ENCODE measurements around the gene CAMK2D. TPM values are rescaled to one million over a fixed set of nuclear protein-coding genes. Genes with fewer than 3 reads are reported as not detected.
"Not testable (repeated sequence)": the region's sequence is repeated elsewhere in the genome, so short reads cannot be mapped to it uniquely, and the experiment has no call there.

CAMK2D gene
- total and polyA plus RNA-seq, 2 donors, result 33.8 to 125 TPM

DNA sequence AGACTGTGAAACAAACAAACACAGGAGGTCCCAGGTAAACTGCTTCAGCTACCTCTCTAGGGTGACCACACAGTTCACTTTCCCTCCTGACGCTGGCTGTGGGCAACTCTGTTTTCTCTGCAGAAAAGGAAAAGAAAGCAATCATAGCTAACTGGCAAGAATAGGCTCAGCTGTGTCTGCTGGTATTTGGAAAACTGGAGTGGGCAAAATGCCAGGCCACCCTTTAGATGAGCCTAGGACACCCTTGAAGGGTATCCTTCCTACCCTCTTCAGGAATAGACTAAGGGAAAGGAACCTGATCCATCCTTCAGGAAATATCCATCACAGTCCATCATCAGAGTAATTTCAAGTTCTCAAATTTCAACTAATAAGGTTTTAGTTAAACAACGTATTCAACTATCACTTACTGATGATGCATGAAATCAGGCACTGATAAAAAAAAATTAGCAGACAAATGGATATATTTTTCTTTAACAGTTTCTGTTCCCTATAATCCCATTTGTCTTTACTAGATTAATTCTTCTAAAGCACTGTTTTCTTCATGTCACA is 60.9 kb downstream of the CAMK2D start:
- DNase-seq (ENCODE audit: extremely low spot score), result no peak
- Histone ChIP-seq H3K4me3 (ENCODE audit: low read depth, low read length) (no peak overlapping the region), H3K27ac (ENCODE audit: low read depth) (no peak overlapping the region), H3K36me3 (ENCODE audit: insufficient read depth) (no peaks in the 10 kb centered on the region), H3K4me1 (ENCODE audit: insufficient read depth) (no peaks in the 10 kb centered on the region)
- 77% methylated on average over 2 of the region's 2 CpGs for WGBS

DNA sequence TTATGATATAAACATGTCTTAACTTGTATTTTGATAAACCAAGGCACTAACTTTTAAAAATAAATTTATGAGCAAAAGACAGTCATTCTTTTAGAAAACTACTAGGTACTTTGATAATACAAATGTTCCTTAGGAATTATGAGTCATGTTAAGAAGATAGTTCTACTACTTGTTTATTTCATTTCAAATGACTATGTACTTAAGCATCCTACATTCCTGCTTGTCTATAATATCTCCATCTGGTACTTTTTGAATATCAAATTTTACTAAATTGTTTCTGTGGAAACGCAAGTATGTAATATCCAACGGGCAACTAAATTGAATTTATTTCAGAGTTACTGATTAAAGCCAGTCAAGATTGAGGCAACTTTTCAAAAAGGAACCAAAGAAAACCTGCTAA is 61.8 kb downstream of the CAMK2D start:
- 91% methylated on average over 2 of the region's 2 CpGs for WGBS
- H3K27ac ChIP-seq (ENCODE audit: low read depth), result no peak overlapping the region
- DNase-seq (ENCODE audit: extremely low spot score), result no peak

DNA sequence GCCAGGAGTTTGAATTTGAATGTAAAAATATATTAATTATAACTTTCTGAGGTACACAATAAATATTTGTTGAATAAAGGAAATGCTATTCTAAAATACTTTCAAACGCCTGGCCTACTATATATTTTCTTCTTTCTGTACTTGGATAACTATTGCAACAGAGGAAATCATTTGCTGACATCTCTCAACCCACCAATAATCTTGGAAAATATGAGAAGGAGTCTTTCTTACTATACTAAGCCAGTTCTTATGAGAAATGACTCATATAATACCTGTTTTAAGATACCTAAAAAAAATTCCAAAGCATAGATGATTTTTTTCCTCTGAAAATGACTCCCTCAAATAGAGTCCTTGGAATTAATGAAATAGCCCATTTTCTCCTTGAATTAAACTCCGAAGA is 64.1 kb downstream of the CAMK2D start:
- H3K4me1 ChIP-seq (ENCODE audit: insufficient read depth), result peaks cover 1% of the 10 kb centered on the region
- no peak overlapping the region for H3K4me3 ChIP-seq (ENCODE audit: low read depth, low read length)
- WGBS, result 94% methylated on average over 2 of the region's 2 CpGs
- H3K36me3 ChIP-seq (ENCODE audit: insufficient read depth), result no peaks in the 10 kb centered on the region
- no peak overlapping the region for H3K27ac ChIP-seq (ENCODE audit: low read depth)
- no peak for DNase-seq (ENCODE audit: extremely low spot score)

More for the DNA sequence above, 61.8 kb downstream of the CAMK2D start:
- Histone ChIP-seq H3K36me3 (ENCODE audit: insufficient read depth) (no peaks in the 10 kb centered on the region), H3K4me1 (ENCODE audit: insufficient read depth) (no peaks in the 10 kb centered on the region), H3K4me3 (ENCODE audit: low read depth, low read length) (no peak overlapping the region)

GRCh38 chr4:113695328-113696169 is 66.0 kb downstream of the CAMK2D start:
- peaks cover 1% of the 10 kb centered on the region for H3K4me1 ChIP-seq (ENCODE audit: insufficient read depth)
- no peak overlapping the region for H3K4me3 ChIP-seq (ENCODE audit: low read depth, low read length)
- WGBS, result 99% methylated on average over 3 of the region's 3 CpGs

DNA sequence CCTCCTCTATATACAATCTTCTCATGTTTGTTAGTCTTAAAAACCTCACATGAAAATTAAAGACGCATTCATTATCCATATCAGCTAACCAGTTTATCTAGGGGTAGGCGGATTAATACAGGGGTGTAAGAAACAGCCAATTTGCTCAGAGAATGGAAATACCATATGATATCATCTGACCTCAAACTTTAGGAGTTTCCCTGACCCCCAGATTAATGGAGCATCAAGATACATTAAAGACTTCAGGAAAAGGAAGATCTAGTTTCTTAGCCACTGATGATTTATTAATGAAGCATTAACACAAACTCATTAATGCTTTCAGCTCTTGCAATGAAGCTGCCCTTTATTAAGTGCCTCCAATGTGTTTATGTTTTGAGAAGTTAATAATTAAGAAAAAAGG is 67.5 kb downstream of the CAMK2D start:
- Histone ChIP-seq H3K4me1 (ENCODE audit: insufficient read depth) (peaks cover 1% of the 10 kb centered on the region), H3K27ac (ENCODE audit: low read depth) (no peak overlapping the region), H3K4me3 (ENCODE audit: low read depth, low read length) (no peak overlapping the region), H3K36me3 (ENCODE audit: insufficient read depth) (no peaks in the 10 kb centered on the region)
- no peak for DNase-seq (ENCODE audit: extremely low spot score)
- WGBS, result 89% methylated on average over 2 of the region's 2 CpGs

More at GRCh38 chr4:113695328-113696169, 66.0 kb downstream of the CAMK2D start:
- Histone ChIP-seq H3K27ac (ENCODE audit: low read depth) (no peak overlapping the region), H3K36me3 (ENCODE audit: insufficient read depth) (no peaks in the 10 kb centered on the region)
- no peak for DNase-seq (ENCODE audit: extremely low spot score)

DNA sequence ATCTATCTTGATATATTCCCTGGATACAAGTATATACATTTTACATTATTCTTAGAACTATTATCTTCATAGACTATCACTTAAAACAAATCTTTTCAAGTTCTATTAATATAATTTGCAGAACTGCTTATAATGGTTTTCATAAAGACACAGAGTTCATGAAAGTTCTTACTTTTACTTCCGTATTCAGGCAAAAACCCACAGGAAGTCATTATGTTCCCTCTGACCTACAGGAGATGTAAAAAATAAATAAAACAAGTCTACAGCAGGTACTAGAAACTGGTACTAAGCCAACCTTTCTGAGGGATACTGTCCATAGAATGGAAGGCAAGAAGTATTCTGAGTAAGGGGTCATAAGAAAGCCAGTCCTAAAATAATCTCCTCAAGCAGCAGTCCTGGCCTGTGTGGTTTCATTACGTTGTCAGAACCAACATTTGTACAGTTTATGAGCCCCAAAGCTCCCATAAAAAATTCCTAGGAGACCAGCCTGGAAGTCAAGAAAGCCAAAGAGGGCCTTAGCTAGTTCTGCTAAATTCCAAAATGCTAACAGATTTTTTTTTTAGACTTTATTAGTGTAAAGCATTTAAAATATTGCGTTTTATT is 68.6 kb downstream of the CAMK2D start:
- Histone ChIP-seq H3K36me3 (ENCODE audit: insufficient read depth) (no peaks in the 10 kb centered on the region), H3K4me3 (ENCODE audit: low read depth, low read length) (no peak overlapping the region), H3K4me1 (ENCODE audit: insufficient read depth) (peaks cover 1% of the 10 kb centered on the region), H3K27ac (ENCODE audit: low read depth) (no peak overlapping the region)
- WGBS, result 22% methylated on average over 3 of the region's 3 CpGs
- DNase-seq (ENCODE audit: extremely low spot score), result no peak

GRCh38 chr4:113691676-113692075 is 69.9 kb downstream of the CAMK2D start:
- DNase-seq (ENCODE audit: extremely low spot score), result no peak
- Histone ChIP-seq H3K4me1 (ENCODE audit: insufficient read depth) (peaks cover 1% of the 10 kb centered on the region), H3K36me3 (ENCODE audit: insufficient read depth) (no peaks in the 10 kb centered on the region), H3K4me3 (ENCODE audit: low read depth, low read length) (no peak overlapping the region), H3K27ac (ENCODE audit: low read depth) (no peak overlapping the region)
- WGBS, result 94% methylated on average over 2 of the region's 2 CpGs

DNA sequence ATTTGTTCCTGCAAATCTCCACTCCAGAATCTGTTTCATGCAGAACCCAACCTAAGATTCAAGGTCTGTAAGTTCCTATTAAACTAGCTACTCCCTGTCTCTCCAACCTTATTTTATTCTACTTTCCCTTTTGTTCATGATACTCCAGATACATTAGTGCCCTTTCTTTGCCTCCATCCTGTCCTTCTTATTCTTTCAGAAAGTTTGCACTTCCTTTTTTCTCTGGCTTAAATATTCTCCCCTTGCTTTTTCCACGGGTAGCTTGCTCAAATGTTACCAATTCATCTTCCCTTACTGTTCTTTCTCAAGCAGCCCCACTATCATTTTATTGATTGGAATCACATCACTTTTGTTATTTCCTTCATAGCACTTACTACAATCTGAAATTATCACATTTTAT is 72.1 kb downstream of the CAMK2D start:
- no peak for DNase-seq (ENCODE audit: extremely low spot score)
- Histone ChIP-seq H3K4me1 (ENCODE audit: insufficient read depth) (peaks cover 1% of the 10 kb centered on the region), H3K4me3 (ENCODE audit: low read depth, low read length) (no peak overlapping the region), H3K36me3 (ENCODE audit: insufficient read depth) (no peaks in the 10 kb centered on the region), H3K27ac (ENCODE audit: low read depth) (no peak overlapping the region)
- WGBS, result 71% methylated on average over 1 of the region's 1 CpG

DNA sequence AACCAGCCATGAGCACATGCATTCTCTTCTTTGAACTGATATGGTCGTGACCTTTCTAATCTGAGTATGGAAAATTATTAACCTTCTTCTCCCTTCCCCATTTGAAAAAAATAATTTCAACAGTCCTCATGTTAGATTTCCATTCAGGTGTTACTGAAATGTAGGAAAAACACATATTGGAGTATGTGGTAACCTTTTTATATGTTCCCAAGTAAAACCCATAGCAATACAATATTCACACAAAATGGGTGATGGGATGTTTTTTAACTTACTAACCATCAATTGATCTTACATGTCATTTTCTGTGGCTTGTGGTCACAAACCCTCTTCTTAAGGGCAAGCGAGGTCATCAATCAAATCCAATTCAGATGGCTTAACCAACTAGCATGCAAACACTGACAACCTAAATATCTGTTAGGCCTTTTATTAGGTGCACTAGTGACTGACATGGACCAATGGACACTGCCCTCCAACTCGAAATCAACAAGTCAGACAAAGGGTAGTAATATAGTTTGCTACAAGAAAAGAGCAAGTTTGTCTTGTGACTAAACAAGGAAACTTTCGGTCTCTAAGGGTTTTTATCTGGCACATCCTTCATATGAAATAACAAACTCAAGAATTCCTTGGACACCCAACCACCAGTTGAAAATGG is 74.3 kb downstream of the CAMK2D start:
- no peaks in the 10 kb centered on the region for H3K36me3 ChIP-seq (ENCODE audit: insufficient read depth)
- WGBS, result 76% methylated on average over 4 of the region's 4 CpGs
- H3K27ac ChIP-seq (ENCODE audit: low read depth), result no peak overlapping the region
- H3K4me1 ChIP-seq (ENCODE audit: insufficient read depth), result no peaks in the 10 kb centered on the region
- H3K4me3 ChIP-seq (ENCODE audit: low read depth, low read length), result no peak overlapping the region
- DNase-seq (ENCODE audit: extremely low spot score), result no peak

DNA sequence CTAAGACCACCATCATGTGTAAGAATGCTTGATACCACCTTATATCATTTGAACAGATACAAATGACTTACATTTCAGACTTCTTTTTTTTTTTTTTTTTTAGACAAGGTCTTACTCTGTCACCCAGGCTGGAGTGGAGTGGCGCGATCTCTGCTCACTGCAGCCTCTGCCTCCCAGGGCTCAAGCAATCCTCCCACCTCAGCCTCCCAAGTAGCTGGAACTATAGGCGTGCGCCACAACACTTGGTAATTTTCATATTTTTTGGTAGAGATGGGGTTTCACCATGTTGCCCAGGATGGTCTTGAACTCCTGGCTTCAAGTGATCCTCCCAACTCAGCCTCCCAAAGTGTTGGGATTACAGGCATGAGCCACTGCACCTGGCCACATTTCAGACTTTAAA is 76.4 kb downstream of the CAMK2D start:
- not testable (repeated sequence) for H3K4me3 ChIP-seq (ENCODE audit: low read depth, low read length); DNase-seq (ENCODE audit: extremely low spot score); H3K4me1 ChIP-seq (ENCODE audit: insufficient read depth); H3K36me3 ChIP-seq (ENCODE audit: insufficient read depth); H3K27ac ChIP-seq (ENCODE audit: low read depth)
- WGBS, result over 99% methylated on average over 4 of the region's 4 CpGs

GRCh38 chr4:113684534-113685091 is 76.9 kb downstream of the CAMK2D start:
- DNase-seq (ENCODE audit: extremely low spot score), result no peak
- no peaks in the 10 kb centered on the region for H3K4me1 ChIP-seq (ENCODE audit: insufficient read depth)
- WGBS, result 23% methylated on average over 2 of the region's 2 CpGs
- H3K36me3 ChIP-seq (ENCODE audit: insufficient read depth), result no peaks in the 10 kb centered on the region
- H3K27ac ChIP-seq (ENCODE audit: low read depth), result no peak overlapping the region
- H3K4me3 ChIP-seq (ENCODE audit: low read depth, low read length), result no peak overlapping the region

DNA sequence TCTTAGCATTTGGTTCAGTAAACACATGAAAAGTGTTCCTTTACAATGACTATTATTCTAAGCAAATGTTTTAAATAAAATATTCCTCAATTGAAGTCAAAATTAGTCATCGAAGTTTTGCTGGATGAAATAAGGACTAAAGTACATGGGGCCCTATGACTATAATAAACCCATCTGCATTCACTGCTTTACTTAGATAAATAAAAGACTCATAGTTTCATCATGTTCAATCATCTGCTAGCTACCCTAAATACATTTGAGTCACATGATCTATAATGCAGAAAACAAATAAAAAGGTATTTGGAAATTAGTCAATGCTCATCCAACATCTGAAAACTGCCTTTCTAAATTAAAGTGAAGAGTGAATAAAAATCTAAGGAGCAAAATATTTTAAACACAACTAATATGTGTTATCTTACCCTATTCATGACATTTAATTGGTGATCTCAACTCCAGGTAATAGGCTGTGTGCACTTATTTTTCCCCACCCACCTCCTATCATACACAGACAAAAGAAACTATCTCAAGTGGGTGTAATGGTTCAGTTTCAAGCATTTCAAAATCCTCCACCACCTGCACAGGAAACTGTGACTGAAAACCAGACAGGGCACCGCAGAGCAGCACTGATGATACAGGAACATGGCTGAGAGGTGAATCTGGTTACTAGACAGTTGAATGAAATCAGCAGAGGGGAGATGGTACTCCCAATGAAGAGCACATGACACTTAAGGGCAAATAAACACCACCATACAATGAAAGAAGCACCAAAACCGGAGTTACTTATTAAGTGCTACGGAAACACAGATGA is 78.6 kb downstream of the CAMK2D start:
- Histone ChIP-seq H3K4me1 (ENCODE audit: insufficient read depth) (no peaks in the 10 kb centered on the region), H3K4me3 (ENCODE audit: low read depth, low read length) (no peak overlapping the region), H3K27ac (ENCODE audit: low read depth) (no peak overlapping the region), H3K36me3 (ENCODE audit: insufficient read depth) (no peaks in the 10 kb centered on the region)
- no peak for DNase-seq (ENCODE audit: extremely low spot score)
- 92% methylated on average over 4 of the region's 4 CpGs for WGBS

- DNase-seq (ENCODE audit: extremely low spot score), result no peak
- H3K4me3 ChIP-seq (ENCODE audit: low read depth, low read length), result no peak overlapping the region
Measured at GRCh38 chr4:113678641-113679040, 82.9 kb downstream of the CAMK2D start.

More at GRCh38 chr4:113678641-113679040, 82.9 kb downstream of the CAMK2D start:
- no peak overlapping the region for H3K27ac ChIP-seq (ENCODE audit: low read depth)
- H3K36me3 ChIP-seq (ENCODE audit: insufficient read depth), result no peaks in the 10 kb centered on the region
- H3K4me1 ChIP-seq (ENCODE audit: insufficient read depth), result no peaks in the 10 kb centered on the region
